Psoas muscle (tissue), 8 donors: ENCODE results near the gene ZNF814. TPM values are rescaled to one million over a fixed set of nuclear protein-coding genes. Genes with fewer than 3 reads are reported as not detected.
"Not testable (repeated sequence)": the region's sequence is repeated elsewhere in the genome, so short reads cannot be mapped to it uniquely, and the experiment has no call there.

Experiments
- ATAC-seq, 4 donors: fragments of 200-7000 bp; cut with Tn5 transposase; one replicate each; pipeline ENCODE4 v1.9.1; 2020; ENCODE audit warnings: moderate library complexity in 3 of 4, mild to moderate bottlenecking in 2 of 4
- DNase-seq, 2 donors: peaks; one replicate each; pipeline ENCODE4 v3.0.0-alpha.2; 2020
- H3K27ac ChIP-seq: fragments of 200-600 bp; one replicate; pipeline ENCODE4 v1.8.0; 2022
- H3K27me3 ChIP-seq, 3 donors: fragments of 200-600 bp in 1 of 3; one replicate each; pipeline versions ENCODE4 v1.6.1 to v1.8.0; 2013 to 2022; ENCODE audit warnings: low read length in 2 of 3, mild to moderate bottlenecking in 2 of 3, moderate library complexity in 1 of 3; ENCODE audit not compliant: insufficient read depth in 3 of 3
- H3K36me3 ChIP-seq, 2 donors: fragments of 200-600 bp in 1 of 2; one replicate each; pipeline versions ENCODE4 v1.6.1 to v1.8.0; 2013 to 2022; ENCODE audit warnings: low read depth in 1 of 2, mild to moderate bottlenecking in 1 of 2, moderate library complexity in 1 of 2; ENCODE audit not compliant: insufficient read depth in 1 of 2
- H3K4me1 ChIP-seq: fragments of 200-600 bp; one replicate; pipeline ENCODE4 v1.8.0; 2022
- H3K4me3 ChIP-seq: fragments of 200-600 bp; one replicate; pipeline ENCODE4 v1.8.0; 2022; ENCODE audit warnings: mild to moderate bottlenecking
- H3K9me3 ChIP-seq: fragments of 200-600 bp; one replicate; pipeline ENCODE4 v1.8.0; 2022
- CTCF ChIP-seq: fragments of 200-600 bp; IDR thresholded peaks from one replicate; pipeline ENCODE4 v1.8.0; 2022; ENCODE audit warnings: antibody characterized with exemption
- WGBS, 3 donors: extraction: QIAGEN DNeasy Blood & Tissue Kit; methylation state at CpG; one replicate each; pipeline versions ENCODE4 v1.1.6 to v1.1.7; 2013; 5-methylcytosine and 5-hydroxymethylcytosine counted together
- intact Hi-C, 2 donors: fragments of 100-400 bp; cut with DNase I; formaldehyde crosslinking; loops; one replicate each; pipeline versions ENCODE4 v1.11.0 to v1.14.2; 2022
- polyA plus RNA-seq, 3 donors: library from polyadenylated mRNA; stranded (reverse); fragments of 200-250 nt; gene quantifications; one replicate each; pipeline ENCODE4 v1.2.3, GENCODE V29; 2013
- total RNA-seq, 4 donors: library from RNA; stranded (reverse); fragmentation: NEBNext Ultra II Directional in 2 of 4; extraction: Animal tissue kit (Norgen Biotek cat#: 25700) in 2 of 4; gene quantifications; one replicate each; pipeline versions ENCODE4 v1.2.1 to v1.2.4, GENCODE V29; 2021 to 2023
- donor health status: healthy with polysubstance abuse.
- donor health status: DM: no; HTN: no; CAD: no; lungs with moderate emphysema.
- donor health status: Bipolar disorder and iron deficiency.
- donor health status: healthy.
- donor health status: DM: yes; HTN: yes; CAD: no.
- donor health status: DM: no; HTN: no; CAD: no.
- donor health status: DM: no; HTN: no; CAD: no.
- donor health status: DM: yes; HTN: yes; CAD: no.

ZNF814 gene
- total and polyA plus RNA-seq, 7 donors = 5.3 to 12.1 (median 8.6) TPM

- WGBS, 3 donors = 12 to 16% (median 13%) methylated on average over 11 of the region's 11 CpGs
- Histone ChIP-seq H3K4me1 (peaks cover 8% of the 10 kb centered on the region), H3K9me3 (no peaks in the 10 kb centered on the region), H3K27ac (peak overlapping the region; percentile 76), H3K4me3 (peak overlapping the region; percentile 89), H3K27me3 (no peaks in the 10 kb centered on the region), H3K36me3 (peaks cover 0 to 5% of the 10 kb centered on the region in 2 donors)
- DNase-seq (no peak), ATAC-seq (peak in 1 of 4 donors; percentile 6)
- intact Hi-C loops = no loop called here
- no peak for TF ChIP-seq CTCF
Observed at GRCh38 chr19:57850553-57851017, 38.3 kb downstream of the ZNF814 start.

GRCh38 chr19:57849666-57850473 is 39.0 kb downstream of the ZNF814 start, which contains the start of gene ZNF587:
TSS of gene ZNF587 (plus strand) at chr19:57849859. CDS start at chr19:57850039, 180 bp downstream.
- H3K4me1 ChIP-seq, intact Hi-C loops, H3K27me3 ChIP-seq, H3K36me3 ChIP-seq, H3K9me3 ChIP-seq: not testable (repeated sequence)
- H3K4me3 ChIP-seq = peak within 1 kb of the TSS; percentile 89
- DNase-seq (peak; percentile 41 to 73), ATAC-seq (peak; percentile 91 to 95 (median 94))
- WGBS, 3 donors = 0 to 1% (median 0%) methylated on average over 40 to 42 of the region's 42 CpGs
- peak within 1 kb of the TSS; percentile 76 for H3K27ac ChIP-seq

GRCh38 chr19:57849162-57849665 is 39.6 kb downstream of the ZNF814 start:
- intact Hi-C loops, DNase-seq, H3K27me3 ChIP-seq, H3K4me1 ChIP-seq, H3K9me3 ChIP-seq, H3K36me3 ChIP-seq: not testable (repeated sequence)
- peak overlapping the region; percentile 76 for H3K27ac ChIP-seq
- peak overlapping the region; percentile 89 for H3K4me3 ChIP-seq
- ATAC-seq = peak in 1 of 4 donors; percentile 21
- WGBS, 3 donors = 88 to 96% (median 92%) methylated on average over 2 of the region's 2 CpGs

GRCh38 chr19:57847164-57847563 is 41.7 kb downstream of the ZNF814 start:
- intact Hi-C loops, H3K27ac ChIP-seq, H3K4me1 ChIP-seq, DNase-seq, H3K4me3 ChIP-seq, H3K27me3 ChIP-seq, H3K9me3 ChIP-seq, ATAC-seq: not testable (repeated sequence)
- H3K36me3 ChIP-seq = peaks cover 0 to 11% of the 10 kb centered on the region in 2 donors
- WGBS, 3 donors = 74 to 92% (median 90%) methylated on average over 3 of the region's 3 CpGs

- ATAC-seq = no peak
Observed at GRCh38 chr19:57841122-57841763, 47.6 kb downstream of the ZNF814 start.

GRCh38 chr19:57838622-57839191 is 50.1 kb downstream of the ZNF814 start:
- 88 to 94% (median 92%) methylated on average over 3 to 5 of the region's 5 CpGs for WGBS, 3 donors
- H3K27me3 ChIP-seq, DNase-seq, intact Hi-C loops, H3K9me3 ChIP-seq, H3K4me1 ChIP-seq, H3K4me3 ChIP-seq, H3K27ac ChIP-seq: not testable (repeated sequence)
- peak; percentile 10 to 59 (median 36) for ATAC-seq
- peaks cover 3 to 36% of the 10 kb centered on the region in 2 donors for H3K36me3 ChIP-seq

More at GRCh38 chr19:57841122-57841763, 47.6 kb downstream of the ZNF814 start:
- no peaks in the 10 kb centered on the region for H3K4me1 ChIP-seq
- DNase-seq = no peak
- WGBS, 3 donors = 47 to 60% (median 59%) methylated on average over 6 of the region's 6 CpGs
- peaks cover 3 to 36% of the 10 kb centered on the region in 2 donors for H3K36me3 ChIP-seq
- intact Hi-C loops = no loop called here
- H3K9me3 ChIP-seq = no peaks in the 10 kb centered on the region
- no peak for TF ChIP-seq CTCF
- H3K27ac ChIP-seq = no peak overlapping the region
- no peak overlapping the region for H3K4me3 ChIP-seq
- no peaks in the 10 kb centered on the region for H3K27me3 ChIP-seq

- intact Hi-C loops, H3K4me3 ChIP-seq, H3K27me3 ChIP-seq, H3K4me1 ChIP-seq, H3K9me3 ChIP-seq, H3K27ac ChIP-seq, ATAC-seq, DNase-seq: not testable (repeated sequence)
- peaks cover 3 to 23% of the 10 kb centered on the region in 2 donors for H3K36me3 ChIP-seq
- 91 to 97% (median 93%) methylated on average over 5 of the region's 5 CpGs for WGBS, 3 donors
Observed at GRCh38 chr19:57836991-57837390, 51.8 kb downstream of the ZNF814 start.
